ENCODE results near the gene RNF126.
"Not testable (repeated sequence)": the region's sequence is repeated elsewhere in the genome, so short reads cannot be mapped to it uniquely, and the experiment has no call there.

The RNF126 gene

GRCh38 chr19:662962-663681 is at the start of gene RNF126:
Gene RNF126 (minus strand): TSS chr19:663214. CDS start chr19:663121, 93 bp downstream.
- peak; percentile 90 for DNase-seq (ENCODE audit: low spot score)

GRCh38 chr19:711254-711653 is 48.2 kb upstream of the RNF126 start:
- no peak for DNase-seq (ENCODE audit: low spot score)

DNA sequence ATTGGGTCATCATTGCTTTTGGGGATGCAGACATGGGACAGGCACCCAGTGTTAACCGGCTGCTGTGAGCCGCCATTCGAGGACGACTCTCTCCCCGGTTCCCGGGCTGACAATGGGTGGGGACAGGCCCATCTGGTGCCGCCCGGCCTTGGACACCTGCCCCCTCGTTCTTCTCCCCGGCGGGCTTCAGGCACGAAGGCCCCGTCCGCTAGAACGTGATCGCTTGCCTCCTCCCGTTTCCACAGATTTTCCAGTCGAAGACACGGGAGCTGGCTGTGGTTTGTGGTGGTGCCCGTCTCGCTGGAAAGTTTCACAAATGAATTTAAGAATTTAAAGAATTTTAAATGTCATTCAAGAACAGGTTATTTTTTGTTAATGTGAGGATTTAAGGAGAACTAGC is 47.8 kb upstream of the RNF126 start:
- DNase-seq (ENCODE audit: low spot score) = no peak

- DNase-seq (ENCODE audit: low spot score) = no peak
Measured at GRCh38 chr19:709965-710571, 47.1 kb upstream of the RNF126 start.

- no peak for DNase-seq (ENCODE audit: low spot score)
Measured at GRCh38 chr19:709196-709964, 46.4 kb upstream of the RNF126 start.

DNA sequence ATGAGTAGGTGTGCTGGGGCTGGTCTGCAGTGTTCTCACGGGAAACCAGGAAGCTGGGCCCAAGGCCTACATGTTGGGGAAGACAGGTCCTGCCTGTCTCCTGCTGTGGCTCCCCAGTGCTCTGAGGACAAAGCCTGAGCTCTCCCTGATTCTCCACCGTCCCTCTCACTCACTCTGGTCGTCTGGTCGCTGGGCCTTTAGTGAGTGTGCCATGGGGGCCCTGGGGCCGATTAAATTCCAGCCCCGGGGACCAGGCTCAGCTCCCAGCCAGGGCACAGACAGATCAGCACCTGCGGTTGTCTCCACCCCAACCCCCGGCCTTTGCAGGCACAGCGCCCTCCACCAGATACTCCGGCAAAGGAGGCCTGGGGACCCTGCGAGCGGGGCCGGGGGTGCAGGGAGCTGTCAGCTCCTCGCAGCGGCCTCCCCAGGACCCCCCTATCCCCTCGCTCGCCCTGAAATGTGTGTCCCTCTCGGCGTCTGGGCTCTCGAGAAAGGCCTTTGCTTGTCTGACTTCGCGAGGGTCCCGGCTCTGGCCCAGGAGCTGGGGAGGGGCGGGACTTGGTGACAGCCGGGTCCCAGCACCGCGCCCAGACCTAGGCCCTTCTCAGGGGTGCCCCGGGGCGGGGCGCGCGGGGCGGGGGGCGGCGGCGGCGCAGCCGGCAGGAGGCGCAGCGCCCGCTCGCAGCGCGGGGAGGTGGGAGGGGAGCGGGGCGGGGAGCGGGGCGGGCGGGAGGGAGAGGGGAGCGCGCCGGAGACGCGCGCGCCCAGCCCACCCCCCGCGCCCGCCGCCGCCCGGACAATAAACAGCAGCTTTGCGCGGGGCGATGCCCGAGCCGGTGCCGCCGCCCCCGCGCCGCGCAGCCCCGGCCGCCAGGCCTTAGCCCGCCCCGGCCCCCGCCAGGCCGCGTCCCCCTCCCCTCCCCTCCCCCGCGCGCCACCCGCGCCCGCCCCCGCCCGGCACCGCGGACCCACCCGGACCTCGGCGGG is 45.4 kb upstream of the RNF126 start, which contains the start of gene PALM:
PALM (plus strand) TSS at position 782 of the 990 bp plus-strand sequence. CDS start 212 bp downstream, outside the sequence.
- DNase-seq (ENCODE audit: low spot score) = no peak

- no peak for DNase-seq (ENCODE audit: low spot score)
Measured at GRCh38 chr19:704447-704741, 41.4 kb upstream of the RNF126 start.

DNA sequence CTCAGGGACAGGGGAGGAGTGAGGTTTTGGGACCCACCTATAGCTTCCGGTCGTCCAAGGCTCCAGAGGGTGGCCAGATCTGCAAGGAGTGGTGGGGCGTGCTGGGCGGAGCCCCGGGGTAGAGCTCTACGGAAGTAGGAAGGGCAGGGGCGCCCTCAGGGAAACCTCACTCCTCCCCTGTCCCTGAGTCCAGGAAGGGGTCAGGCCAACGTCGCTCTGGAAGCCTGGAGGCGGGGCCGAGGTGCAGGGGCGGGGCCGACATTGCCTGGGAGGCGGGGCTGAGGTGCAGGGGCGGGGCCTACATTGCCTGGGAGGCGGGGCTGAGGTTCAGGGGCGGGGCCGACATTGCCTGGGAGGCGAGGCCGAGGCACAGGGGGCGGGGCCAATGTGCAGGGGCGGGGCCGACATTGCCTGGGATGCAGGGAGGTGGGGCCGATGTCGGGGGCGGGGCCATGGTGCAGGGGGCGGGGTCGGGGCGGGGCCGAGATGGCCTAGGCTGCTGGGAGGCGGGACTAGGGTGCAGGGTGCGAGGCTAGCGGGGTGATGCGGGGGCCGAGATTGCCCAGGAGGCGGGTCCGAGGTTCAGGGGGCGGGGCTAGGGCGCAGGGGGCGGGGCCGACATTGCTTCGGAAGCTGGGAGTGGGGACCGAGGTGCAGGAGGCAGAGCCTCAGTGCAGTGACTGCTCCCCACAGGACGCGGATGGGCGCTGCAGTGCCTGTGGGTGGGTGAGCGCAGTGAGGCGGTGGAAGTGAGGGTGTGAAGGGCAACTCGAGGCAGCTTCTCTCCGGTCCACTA is 40.8 kb upstream of the RNF126 start:
- peak; percentile 70 for DNase-seq (ENCODE audit: low spot score)

DNA sequence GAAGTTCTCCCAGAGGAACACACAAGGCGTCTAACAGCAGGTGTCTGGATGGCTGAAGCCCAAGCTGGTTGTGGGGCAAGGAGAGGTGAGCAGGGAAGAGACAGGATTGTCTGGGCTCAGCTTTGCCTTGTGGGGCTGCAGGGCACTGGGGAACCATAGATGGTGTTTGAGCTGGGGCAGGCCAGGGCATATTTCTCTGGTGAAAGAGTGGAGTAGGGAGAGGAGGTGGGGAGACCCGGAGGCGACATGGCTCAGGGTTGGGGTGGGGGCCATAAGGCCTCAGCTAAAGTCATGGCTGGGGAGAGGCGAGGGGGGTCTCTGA is 40.3 kb upstream of the RNF126 start:
- DNase-seq (ENCODE audit: low spot score) = no peak

GRCh38 chr19:702847-703246 is 39.8 kb upstream of the RNF126 start:
- not testable (repeated sequence) for DNase-seq (ENCODE audit: low spot score)

GRCh38 chr19:699885-700284 is 36.9 kb upstream of the RNF126 start:
- DNase-seq (ENCODE audit: low spot score) = not testable (repeated sequence)

DNA sequence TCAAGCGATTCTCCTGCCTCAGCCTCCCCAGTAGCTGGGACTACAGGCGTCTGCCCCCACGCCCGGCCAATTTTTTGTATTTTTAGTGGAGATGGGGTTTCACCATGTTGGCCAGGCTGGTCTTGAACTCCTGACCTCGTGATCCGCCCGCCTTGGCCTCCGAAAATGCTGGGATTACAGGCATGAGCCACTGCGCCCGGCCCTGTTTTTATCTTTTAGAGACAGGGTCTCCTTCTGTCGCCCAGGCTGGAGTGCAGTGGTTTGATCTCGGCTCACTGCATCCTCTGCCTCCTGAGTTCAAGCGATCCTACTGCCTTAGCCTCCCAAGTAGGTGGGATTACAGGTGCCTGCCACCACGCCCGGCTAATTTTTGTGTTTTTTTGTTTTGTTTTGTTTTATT is 35.5 kb upstream of the RNF126 start:
- not testable (repeated sequence) for DNase-seq (ENCODE audit: low spot score)

DNA sequence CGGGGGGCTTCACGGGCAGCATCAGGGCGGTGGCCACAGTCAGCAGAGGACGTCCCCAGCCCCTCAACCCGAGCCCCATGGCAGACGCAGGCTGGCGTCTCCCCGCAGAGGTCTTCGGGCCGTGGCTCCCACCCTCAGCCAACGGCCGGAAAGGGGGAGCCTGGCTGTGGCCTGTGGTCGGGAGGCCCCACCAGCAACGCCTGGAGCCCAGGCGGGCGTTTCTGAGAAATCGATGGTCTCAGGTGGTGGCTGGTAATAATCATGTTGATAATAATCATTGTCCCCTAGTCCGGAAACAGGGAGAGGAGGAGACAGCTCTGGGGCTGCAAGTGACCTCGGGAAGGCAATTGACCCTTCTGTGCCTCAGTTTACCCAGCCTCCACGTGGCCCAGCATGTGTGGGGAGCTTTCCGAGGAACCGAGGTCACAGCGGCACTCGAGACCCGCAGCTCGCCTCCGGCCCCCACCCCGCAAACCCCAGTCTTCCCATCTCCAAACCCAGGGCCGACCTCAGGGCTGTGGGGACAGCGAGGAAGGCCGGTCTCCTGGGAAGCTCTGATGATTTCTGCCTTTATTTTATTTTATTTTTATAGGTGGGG is 32.4 kb upstream of the RNF126 start, which contains the start of gene PRSS57:
PRSS57 (minus strand) TSS at position 101 of the 598 bp plus-strand sequence; CDS start at position 79, 22 bp downstream.
- no peak for DNase-seq (ENCODE audit: low spot score)

DNA sequence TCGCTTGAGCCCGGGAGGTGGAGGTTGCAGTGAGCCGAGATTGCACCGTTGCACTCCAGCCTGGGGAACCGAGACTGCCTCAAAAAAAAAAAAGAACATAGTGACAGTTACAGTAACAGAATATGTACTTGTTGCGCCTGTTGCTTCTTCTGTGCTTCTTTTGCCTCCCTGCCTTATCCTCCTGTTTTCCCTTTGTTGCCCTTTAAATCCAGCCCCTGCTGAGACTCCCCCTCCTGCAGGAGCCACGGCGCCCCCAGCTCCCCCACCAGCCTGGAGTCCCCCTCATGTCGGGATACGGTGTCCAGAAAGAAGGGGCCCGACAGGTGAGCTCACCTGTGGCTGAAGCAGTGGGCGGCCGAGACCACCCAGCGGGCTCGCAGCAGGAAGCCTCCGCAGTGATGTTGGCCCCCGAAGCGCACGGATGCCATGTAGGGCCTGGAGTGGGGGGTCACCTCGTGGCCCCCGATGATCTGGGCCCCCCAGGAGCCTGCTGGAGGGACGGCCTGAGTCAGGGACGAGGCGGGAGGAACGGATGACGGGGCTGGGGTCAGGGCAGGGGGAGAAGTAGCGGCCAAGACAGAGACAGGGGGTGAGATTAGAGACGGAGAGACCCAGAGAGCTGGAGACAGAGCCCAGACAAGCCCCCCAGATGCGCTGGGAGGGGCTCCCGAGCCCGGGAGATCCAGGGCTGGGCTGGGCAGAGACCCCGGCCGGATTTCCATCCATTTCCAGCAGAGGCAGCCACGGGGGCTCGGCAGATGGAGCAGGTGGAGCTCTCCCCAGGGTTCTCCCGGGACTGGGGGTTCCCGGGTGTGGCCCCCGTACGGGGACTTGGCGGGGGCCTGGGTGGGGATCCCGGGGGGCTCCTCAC is 31.7 kb upstream of the RNF126 start:
- DNase-seq (ENCODE audit: low spot score) = no peak

DNA sequence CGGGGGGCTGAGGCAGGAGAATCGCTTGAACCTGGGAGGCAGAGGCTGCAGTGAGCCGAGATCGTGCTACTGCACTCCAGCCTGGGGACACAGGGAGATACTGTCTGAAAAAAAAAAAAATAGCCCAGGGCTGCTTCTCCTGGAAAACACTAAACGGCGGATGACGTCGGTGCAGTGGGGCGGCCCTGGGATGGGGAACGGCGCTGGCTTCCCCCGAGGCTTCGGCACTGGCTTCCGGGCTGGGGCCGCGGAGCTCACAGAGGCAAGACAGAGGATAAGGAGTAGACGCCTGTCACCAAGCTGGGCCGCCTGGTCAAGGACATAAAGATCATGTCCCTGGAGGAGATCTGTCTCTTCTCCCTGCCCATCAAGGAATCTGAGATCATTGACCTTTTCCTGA is 27.2 kb upstream of the RNF126 start:
- no peak for DNase-seq (ENCODE audit: low spot score)

DNA sequence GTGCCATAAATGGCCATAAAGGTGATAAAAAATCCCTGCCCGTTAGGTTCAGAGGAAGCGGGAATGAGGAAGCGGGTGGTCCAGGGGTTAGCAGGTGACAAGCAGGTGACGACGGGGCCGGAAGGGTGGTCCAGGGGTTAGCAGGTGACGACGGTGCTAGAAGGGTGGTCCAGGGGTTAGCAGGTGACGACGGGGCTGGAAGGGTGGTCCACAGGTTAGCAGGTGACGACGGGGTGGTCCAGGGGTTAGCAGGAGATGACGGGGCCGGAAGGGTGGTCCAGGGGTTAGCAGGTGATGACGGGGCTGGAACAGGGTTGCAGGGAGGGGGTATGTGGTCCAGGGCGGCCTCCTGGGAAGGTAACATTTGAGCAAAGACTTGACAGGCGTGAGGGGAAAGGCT is 26.0 kb upstream of the RNF126 start:
- no peak for DNase-seq (ENCODE audit: low spot score)

DNA sequence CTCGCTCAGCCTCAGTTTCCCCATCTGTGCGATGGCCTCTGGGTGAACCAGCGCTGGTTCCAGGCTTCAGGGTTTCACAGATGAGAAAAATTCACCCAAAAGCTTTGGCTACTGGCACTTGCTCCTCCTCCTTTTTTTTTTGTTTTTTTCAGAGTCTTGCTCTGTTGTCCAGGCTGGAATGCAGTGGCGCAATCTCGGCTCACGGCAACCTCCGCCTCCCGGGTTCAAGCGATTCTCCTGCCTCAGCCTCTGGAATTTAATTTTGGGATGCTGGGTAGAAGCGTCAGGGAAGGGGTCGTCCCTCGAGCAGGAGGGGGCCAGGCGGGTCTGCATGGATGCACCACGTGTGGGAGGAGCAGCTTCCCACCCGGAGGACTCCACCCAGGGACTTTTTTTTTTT is 25.2 kb upstream of the RNF126 start:
- DNase-seq (ENCODE audit: low spot score) = no peak

GRCh38 chr19:687569-688166 is 24.7 kb upstream of the RNF126 start:
- no peak for DNase-seq (ENCODE audit: low spot score)

GRCh38 chr19:686589-687297 is 23.7 kb upstream of the RNF126 start:
- no peak for DNase-seq (ENCODE audit: low spot score)

Measured in RKO (cell line).